ENCODE results near the gene MS4A3. TPM values are rescaled to one million over a fixed set of nuclear protein-coding genes. Genes with fewer than 3 reads are reported as not detected.

MS4A3 gene
- total and polyA plus RNA-seq, 9 of the 15 experiments (the other 6 are each of a cell fraction or from before 2014, with no cell fraction given) = 3.4 to 94.5 (median 58.8) TPM

DNA sequence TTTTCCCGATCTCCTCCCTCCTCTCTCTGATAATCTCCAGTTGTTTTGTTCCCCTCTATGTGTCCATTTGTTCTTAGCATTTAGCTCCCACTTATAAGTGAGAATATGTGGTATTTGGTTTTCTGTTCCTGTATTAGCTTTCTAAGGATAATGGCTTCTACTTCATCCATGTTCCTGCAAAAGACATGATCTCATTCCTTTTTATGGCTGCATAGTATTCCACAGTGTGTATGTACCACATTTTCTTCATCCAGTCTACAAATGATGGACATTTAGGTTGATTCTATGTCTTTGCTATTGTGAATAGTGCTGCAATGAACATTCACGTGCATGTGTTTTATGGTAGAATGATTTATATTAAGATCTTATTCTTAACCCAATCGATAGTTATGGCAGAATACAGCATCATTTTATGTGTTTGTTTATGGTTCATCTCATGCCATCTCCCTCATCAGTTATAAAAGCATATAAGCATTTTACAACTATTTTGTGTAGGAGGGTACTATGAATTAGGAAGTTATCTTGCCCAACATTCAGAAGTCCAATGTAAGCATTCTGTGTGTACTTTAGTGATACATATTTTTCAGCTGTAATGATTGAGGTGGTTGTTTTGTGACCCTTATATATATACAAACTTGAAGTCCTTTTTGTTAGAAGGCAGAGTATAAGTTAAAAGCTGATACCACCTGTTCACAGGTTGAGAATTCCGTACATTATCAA is 3.2 kb downstream of the MS4A3 start:
- 77% methylated on average over 4 of the region's 4 CpGs for WGBS (ENCODE audit: insufficient coverage, low coverage, missing lambda C conversion rate)
- FAIRE-seq (no peak), DNase-seq (ENCODE audit: extremely low read depth in 1 of 4, low spot score in 3 of 4) (no peak), ATAC-seq (no peak)
- Histone ChIP-seq H3K9ac (ENCODE audit: insufficient read depth in 1 of 2, low read depth in 2 of 2, low read length in 2 of 2) (no peak overlapping the region), H3K9me1 (ENCODE audit: control insufficient read depth, insufficient read depth, low read length) (no peaks in the 10 kb centered on the region), H2AFZ (ENCODE audit: low read depth, low read length) (no peak overlapping the region), H3K27me3 (ENCODE audit: control insufficient read depth in 2 of 2, insufficient read depth in 2 of 2, low read length in 2 of 2) (no peaks in the 10 kb centered on the region), H3K4me3 (no peak overlapping the region), H3K79me2 (ENCODE audit: control insufficient read depth, insufficient read depth, low read length) (peaks cover 18% of the 10 kb centered on the region; the same call in 2 of the 3 replicates), H3K4me1 (replicated peaks in 1 of 2; ENCODE audit: control insufficient read depth in 2 of 2, insufficient read depth in 2 of 2, low read length in 2 of 2) (peaks cover 3 to 35% of the 10 kb centered on the region in 2 experiments; a peak in 4 of 5 replicates), H3K9me3 (replicated peaks; ENCODE audit: control insufficient read depth, insufficient read depth, low read depth, low read length) (no peaks in the 10 kb centered on the region), H4K20me1 (replicated peaks; ENCODE audit: control insufficient read depth, insufficient read depth, low read length) (no peaks in the 10 kb centered on the region), H3K27ac (ENCODE audit: extremely low read depth, low read depth, low read length) (no peak overlapping the region), H3K36me3 (ENCODE audit: control insufficient read depth, insufficient read depth, low read length) (no peaks in the 10 kb centered on the region), H3K4me2 (ENCODE audit: insufficient read depth, low read length) (no peak overlapping the region)
- intact Hi-C loops (cut with micrococcal nuclease) = loop anchor here (5.0 to 10.0 kb wide), 3 partner anchors 63 to 305 kb away; partner anchors contain the start of gene STX3
- in situ Hi-C loops (cut with MboI) = no loop called here
- no TSS peak for BruUV-seq (replicated peaks)
- ChIA-PET POLR2A (no interaction called here), CTCF (ENCODE audit: low intra/inter-chr PET ratio) (no interaction called here)
- TF ChIP-seq ZNF644 (tag; IDR thresholded peaks at IDR 0.05; ENCODE audit: low read depth) = no peak
- no peak for TF ChIP-seq THRAP3 (IDR thresholded peaks at IDR 0.05; ENCODE audit: borderline replicate concordance)
- no peak for TF ChIP-seq BMI1 (IDR thresholded peaks at IDR 0.05; ENCODE audit: low read length)
- TF ChIP-seq CAMTA2 (CRISPR knock-in tag; conservative IDR thresholded peaks at IDR 0.05) = no peak
- TF ChIP-seq ZNF324 (CRISPR knock-in tag; IDR thresholded peaks at IDR 0.05) = no peak
- TF ChIP-seq HDGF (IDR thresholded peaks at IDR 0.05) = no peak
- no peak for TF ChIP-seq NEUROD1 (IDR thresholded peaks at IDR 0.05; ENCODE audit: borderline replicate concordance, low read depth, low read length, partially characterized antibody)
- TF ChIP-seq KLF10 (CRISPR knock-in tag; IDR thresholded peaks at IDR 0.05) = no peak
- TF ChIP-seq PPARD (CRISPR knock-in tag; IDR thresholded peaks at IDR 0.05) = no peak
- TF ChIP-seq, protein P1, sequence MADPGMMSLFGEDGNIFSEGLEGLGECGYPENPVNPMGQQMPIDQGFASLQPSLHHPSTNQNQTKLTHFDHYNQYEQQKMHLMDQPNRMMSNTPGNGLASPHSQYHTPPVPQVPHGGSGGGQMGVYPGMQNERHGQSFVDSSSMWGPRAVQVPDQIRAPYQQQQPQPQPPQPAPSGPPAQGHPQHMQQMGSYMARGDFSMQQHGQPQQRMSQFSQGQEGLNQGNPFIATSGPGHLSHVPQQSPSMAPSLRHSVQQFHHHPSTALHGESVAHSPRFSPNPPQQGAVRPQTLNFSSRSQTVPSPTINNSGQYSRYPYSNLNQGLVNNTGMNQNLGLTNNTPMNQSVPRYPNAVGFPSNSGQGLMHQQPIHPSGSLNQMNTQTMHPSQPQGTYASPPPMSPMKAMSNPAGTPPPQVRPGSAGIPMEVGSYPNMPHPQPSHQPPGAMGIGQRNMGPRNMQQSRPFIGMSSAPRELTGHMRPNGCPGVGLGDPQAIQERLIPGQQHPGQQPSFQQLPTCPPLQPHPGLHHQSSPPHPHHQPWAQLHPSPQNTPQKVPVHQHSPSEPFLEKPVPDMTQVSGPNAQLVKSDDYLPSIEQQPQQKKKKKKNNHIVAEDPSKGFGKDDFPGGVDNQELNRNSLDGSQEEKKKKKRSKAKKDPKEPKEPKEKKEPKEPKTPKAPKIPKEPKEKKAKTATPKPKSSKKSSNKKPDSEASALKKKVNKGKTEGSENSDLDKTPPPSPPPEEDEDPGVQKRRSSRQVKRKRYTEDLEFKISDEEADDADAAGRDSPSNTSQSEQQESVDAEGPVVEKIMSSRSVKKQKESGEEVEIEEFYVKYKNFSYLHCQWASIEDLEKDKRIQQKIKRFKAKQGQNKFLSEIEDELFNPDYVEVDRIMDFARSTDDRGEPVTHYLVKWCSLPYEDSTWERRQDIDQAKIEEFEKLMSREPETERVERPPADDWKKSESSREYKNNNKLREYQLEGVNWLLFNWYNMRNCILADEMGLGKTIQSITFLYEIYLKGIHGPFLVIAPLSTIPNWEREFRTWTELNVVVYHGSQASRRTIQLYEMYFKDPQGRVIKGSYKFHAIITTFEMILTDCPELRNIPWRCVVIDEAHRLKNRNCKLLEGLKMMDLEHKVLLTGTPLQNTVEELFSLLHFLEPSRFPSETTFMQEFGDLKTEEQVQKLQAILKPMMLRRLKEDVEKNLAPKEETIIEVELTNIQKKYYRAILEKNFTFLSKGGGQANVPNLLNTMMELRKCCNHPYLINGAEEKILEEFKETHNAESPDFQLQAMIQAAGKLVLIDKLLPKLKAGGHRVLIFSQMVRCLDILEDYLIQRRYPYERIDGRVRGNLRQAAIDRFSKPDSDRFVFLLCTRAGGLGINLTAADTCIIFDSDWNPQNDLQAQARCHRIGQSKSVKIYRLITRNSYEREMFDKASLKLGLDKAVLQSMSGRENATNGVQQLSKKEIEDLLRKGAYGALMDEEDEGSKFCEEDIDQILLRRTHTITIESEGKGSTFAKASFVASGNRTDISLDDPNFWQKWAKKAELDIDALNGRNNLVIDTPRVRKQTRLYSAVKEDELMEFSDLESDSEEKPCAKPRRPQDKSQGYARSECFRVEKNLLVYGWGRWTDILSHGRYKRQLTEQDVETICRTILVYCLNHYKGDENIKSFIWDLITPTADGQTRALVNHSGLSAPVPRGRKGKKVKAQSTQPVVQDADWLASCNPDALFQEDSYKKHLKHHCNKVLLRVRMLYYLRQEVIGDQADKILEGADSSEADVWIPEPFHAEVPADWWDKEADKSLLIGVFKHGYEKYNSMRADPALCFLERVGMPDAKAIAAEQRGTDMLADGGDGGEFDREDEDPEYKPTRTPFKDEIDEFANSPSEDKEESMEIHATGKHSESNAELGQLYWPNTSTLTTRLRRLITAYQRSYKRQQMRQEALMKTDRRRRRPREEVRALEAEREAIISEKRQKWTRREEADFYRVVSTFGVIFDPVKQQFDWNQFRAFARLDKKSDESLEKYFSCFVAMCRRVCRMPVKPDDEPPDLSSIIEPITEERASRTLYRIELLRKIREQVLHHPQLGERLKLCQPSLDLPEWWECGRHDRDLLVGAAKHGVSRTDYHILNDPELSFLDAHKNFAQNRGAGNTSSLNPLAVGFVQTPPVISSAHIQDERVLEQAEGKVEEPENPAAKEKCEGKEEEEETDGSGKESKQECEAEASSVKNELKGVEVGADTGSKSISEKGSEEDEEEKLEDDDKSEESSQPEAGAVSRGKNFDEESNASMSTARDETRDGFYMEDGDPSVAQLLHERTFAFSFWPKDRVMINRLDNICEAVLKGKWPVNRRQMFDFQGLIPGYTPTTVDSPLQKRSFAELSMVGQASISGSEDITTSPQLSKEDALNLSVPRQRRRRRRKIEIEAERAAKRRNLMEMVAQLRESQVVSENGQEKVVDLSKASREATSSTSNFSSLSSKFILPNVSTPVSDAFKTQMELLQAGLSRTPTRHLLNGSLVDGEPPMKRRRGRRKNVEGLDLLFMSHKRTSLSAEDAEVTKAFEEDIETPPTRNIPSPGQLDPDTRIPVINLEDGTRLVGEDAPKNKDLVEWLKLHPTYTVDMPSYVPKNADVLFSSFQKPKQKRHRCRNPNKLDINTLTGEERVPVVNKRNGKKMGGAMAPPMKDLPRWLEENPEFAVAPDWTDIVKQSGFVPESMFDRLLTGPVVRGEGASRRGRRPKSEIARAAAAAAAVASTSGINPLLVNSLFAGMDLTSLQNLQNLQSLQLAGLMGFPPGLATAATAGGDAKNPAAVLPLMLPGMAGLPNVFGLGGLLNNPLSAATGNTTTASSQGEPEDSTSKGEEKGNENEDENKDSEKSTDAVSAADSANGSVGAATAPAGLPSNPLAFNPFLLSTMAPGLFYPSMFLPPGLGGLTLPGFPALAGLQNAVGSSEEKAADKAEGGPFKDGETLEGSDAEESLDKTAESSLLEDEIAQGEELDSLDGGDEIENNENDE (IDR thresholded peaks at IDR 0.05; ENCODE audit: low read depth, low read length) = no peak
- TF ChIP-seq ZNF830 (CRISPR knock-in tag; IDR thresholded peaks at IDR 0.05) = no peak
- TF ChIP-seq ZNF717 (CRISPR knock-in tag; IDR thresholded peaks at IDR 0.05) = no peak
- TF ChIP-seq EHMT2 (IDR thresholded peaks at IDR 0.05) = no peak

Data from K562 (cell line).